Aorta (tissue), 5 donors: ENCODE results near the gene SNAP29. TPM values are rescaled to one million over a fixed set of nuclear protein-coding genes. Genes with fewer than 3 reads are reported as not detected.
"Not testable (repeated sequence)": the region's sequence is repeated elsewhere in the genome, so short reads cannot be mapped to it uniquely, and the experiment has no call there.

ENCODE experiments used
- ATAC-seq: fragments of 200-7000 bp; cut with Tn5 transposase; one replicate; pipeline ENCODE4 v1.9.1; 2022; ENCODE audit warnings: moderate library complexity; ENCODE audit not compliant: low FRiP score
- DNase-seq, 2 donors: peaks; one replicate each; pipeline ENCODE4 v3.0.0-alpha.2; 2020
- H3K27ac ChIP-seq, 2 donors: one replicate each; pipeline ENCODE4 v1.5.1; 2013; ENCODE audit warnings: low read length in 2 of 2, mild to moderate bottlenecking in 2 of 2, moderate library complexity in 2 of 2, control low read depth in 1 of 2, inconsistent platforms in 1 of 2, low read depth in 1 of 2
- H3K27me3 ChIP-seq, 2 donors: one replicate each; pipeline ENCODE4 v1.6.1; 2013; ENCODE audit warnings: control low read depth in 1 of 2, low read length in 1 of 2, mild to moderate bottlenecking in 1 of 2, moderate library complexity in 1 of 2; ENCODE audit not compliant: insufficient read depth in 2 of 2, control insufficient read depth in 1 of 2
- H3K36me3 ChIP-seq, 2 donors: one replicate each; pipeline ENCODE4 v1.6.1; 2013; ENCODE audit warnings: control low read depth in 1 of 2, low read length in 1 of 2, mild to moderate bottlenecking in 1 of 2; ENCODE audit not compliant: insufficient read depth in 2 of 2, control insufficient read depth in 1 of 2
- H3K4me1 ChIP-seq, 2 donors: one replicate each; pipeline ENCODE4 v1.6.1; 2013; ENCODE audit warnings: low read length in 2 of 2, control low read depth in 1 of 2, mild to moderate bottlenecking in 1 of 2, moderate library complexity in 1 of 2; ENCODE audit not compliant: insufficient read depth in 2 of 2, control insufficient read depth in 1 of 2
- H3K4me3 ChIP-seq, 2 donors: one replicate each; pipeline ENCODE4 v1.5.1; 2013; ENCODE audit warnings: low read length in 2 of 2, control low read depth in 1 of 2, mild to moderate bottlenecking in 1 of 2
- H3K9me3 ChIP-seq: one replicate; pipeline ENCODE4 v1.6.1; 2013; ENCODE audit warnings: mild to moderate bottlenecking, low read length; ENCODE audit not compliant: control insufficient read depth
- WGBS, 2 donors: extraction: QIAGEN DNeasy Blood & Tissue Kit; methylation state at CpG; one replicate each; pipeline ENCODE4 v1.1.7; 2013; 5-methylcytosine and 5-hydroxymethylcytosine counted together
- intact Hi-C, 2 donors: fragments of 100-400 bp; cut with DNase I; formaldehyde crosslinking; loops; one replicate each; pipeline versions ENCODE4 v1.14.2 to v1.15.0; 2022
- polyA plus RNA-seq, 2 donors: library from polyadenylated mRNA; stranded (reverse); fragments of 200-250 nt; gene quantifications; one replicate each; pipeline ENCODE4 v1.2.3, GENCODE V29; 2013
- total RNA-seq, 2 donors: library from RNA; stranded (reverse); fragmentation: NEBNext Ultra II Directional; extraction: Animal tissue kit (Norgen Biotek cat#: 25700); gene quantifications; one replicate each; pipeline ENCODE4 v1.2.1, GENCODE V29; 2021
- donor health status: healthy with polysubstance abuse.
- donor health status: Bipolar disorder and iron deficiency.
- donor health status: DM: no; HTN: no; CAD: no.
- donor health status: DM: no; HTN: no; CAD: no.
- donor health status: DM: yes; HTN: yes; CAD: no.

The SNAP29 gene
- total and polyA plus RNA-seq, 4 donors: 19.2 to 25.5 (median 22.3) TPM

- H3K36me3 ChIP-seq: peaks cover 0 to 9% of the 10 kb centered on the region in 2 donors
- ATAC-seq: no peak
- intact Hi-C loops: no loop called here
These were observed 25.6 kb downstream of the SNAP29 start for GRCh38 chr22:20884454-20884853.

GRCh38 chr22:20885017-20885556 is 26.3 kb downstream of the SNAP29 start:
- intact Hi-C loops: loop anchor here in 1 of 2 donors (1.0 to 5.0 kb wide), 2 partner anchors 32 to 97 kb away; partner anchors contain the start of genes CRKL and LZTR1
- no peaks in the 10 kb centered on the region for H3K9me3 ChIP-seq
- no peak overlapping the region for H3K4me3 ChIP-seq
- no peaks in the 10 kb centered on the region for H3K4me1 ChIP-seq
- 73% methylated on average over 8 of the region's 8 CpGs for WGBS, 2 donors
- DNase-seq (no peak), ATAC-seq (no peak)
- no peaks in the 10 kb centered on the region for H3K27me3 ChIP-seq
- no peak overlapping the region for H3K27ac ChIP-seq
- H3K36me3 ChIP-seq: peaks cover 0 to 10% of the 10 kb centered on the region in 2 donors

More at GRCh38 chr22:20884454-20884853, 25.6 kb downstream of the SNAP29 start:
- Histone ChIP-seq H3K27ac (no peak overlapping the region), H3K4me3 (no peak overlapping the region), H3K4me1 (no peaks in the 10 kb centered on the region), H3K9me3 (no peaks in the 10 kb centered on the region), H3K27me3 (no peaks in the 10 kb centered on the region)
- DNase-seq: no peak
- WGBS, 2 donors: 73 to 76% methylated on average over 4 of the region's 4 CpGs

- H3K27ac ChIP-seq: peak overlapping the region in 1 of 2 donors; percentile 13
- peak; percentile 89 to 93 for DNase-seq
These were observed 26.9 kb downstream of the SNAP29 start for GRCh38 chr22:20885557-20886323.

GRCh38 chr22:20887375-20887774 is 28.6 kb downstream of the SNAP29 start:
- ATAC-seq (no peak), DNase-seq (no peak)
- intact Hi-C loops: loop anchor here in 1 of 2 donors (5.0 kb wide), 1 partner anchor 95 kb away; the partner anchor contains the start of gene LZTR1
- Histone ChIP-seq H3K4me3 (no peak overlapping the region), H3K27ac (no peak overlapping the region), H3K9me3 (no peaks in the 10 kb centered on the region), H3K27me3 (no peaks in the 10 kb centered on the region), H3K4me1 (no peaks in the 10 kb centered on the region), H3K36me3 (peaks cover 0 to 12% of the 10 kb centered on the region in 2 donors)
- 84 to 88% methylated on average over 5 of the region's 5 CpGs for WGBS, 2 donors

More at GRCh38 chr22:20885557-20886323, 26.9 kb downstream of the SNAP29 start:
- no peak overlapping the region for H3K4me3 ChIP-seq
- no peaks in the 10 kb centered on the region for H3K9me3 ChIP-seq
- intact Hi-C loops: loop anchor here in 1 of 2 donors (1.0 to 5.0 kb wide), 2 partner anchors 32 to 97 kb away; partner anchors contain the start of genes CRKL and LZTR1
- no peaks in the 10 kb centered on the region for H3K4me1 ChIP-seq
- no peaks in the 10 kb centered on the region for H3K27me3 ChIP-seq
- WGBS, 2 donors: 16 to 17% methylated on average over 10 of the region's 10 CpGs
- ATAC-seq: peak; percentile 94
- peaks cover 0 to 12% of the 10 kb centered on the region in 2 donors for H3K36me3 ChIP-seq

- 91 to 92% methylated on average over 6 of the region's 6 CpGs for WGBS, 2 donors
- Histone ChIP-seq H3K4me1 (no peaks in the 10 kb centered on the region), H3K36me3 (peaks cover 0 to 8% of the 10 kb centered on the region in 2 donors), H3K27ac (no peak overlapping the region), H3K4me3 (no peak overlapping the region), H3K27me3 (no peaks in the 10 kb centered on the region), H3K9me3 (no peaks in the 10 kb centered on the region)
- intact Hi-C loops: loop anchor here in 1 of 2 donors (5.0 kb wide), 1 partner anchor 93 kb away; the partner anchor contains the start of gene LZTR1
- ATAC-seq (no peak), DNase-seq (no peak)
These were observed 30.4 kb downstream of the SNAP29 start for GRCh38 chr22:20889025-20889704.

- Histone ChIP-seq H3K36me3 (peaks cover 0 to 8% of the 10 kb centered on the region in 2 donors), H3K27me3 (no peaks in the 10 kb centered on the region), H3K27ac (no peak overlapping the region), H3K4me1 (no peaks in the 10 kb centered on the region), H3K9me3 (no peaks in the 10 kb centered on the region), H3K4me3 (no peak overlapping the region)
- intact Hi-C loops: loop anchor here in 1 of 2 donors (5.0 kb wide), 1 partner anchor 92 kb away; the partner anchor contains the start of gene LZTR1
- ATAC-seq: no peak
- WGBS, 2 donors: 86 to 91% methylated on average over 13 of the region's 13 CpGs
- no peak for DNase-seq
These were observed 31.2 kb downstream of the SNAP29 start for GRCh38 chr22:20889904-20890540.

GRCh38 chr22:20890975-20891374 is 32.2 kb downstream of the SNAP29 start:
- Histone ChIP-seq H3K4me1 (no peaks in the 10 kb centered on the region), H3K4me3 (no peak overlapping the region), H3K36me3 (peaks cover 0 to 8% of the 10 kb centered on the region in 2 donors), H3K27me3 (no peaks in the 10 kb centered on the region), H3K27ac (no peak overlapping the region), H3K9me3 (no peaks in the 10 kb centered on the region)
- intact Hi-C loops: no loop called here
- ATAC-seq (no peak), DNase-seq (no peak)
- 92 to 95% methylated on average over 6 of the region's 6 CpGs for WGBS, 2 donors

- H3K4me3 ChIP-seq, H3K9me3 ChIP-seq, ATAC-seq, intact Hi-C loops, H3K4me1 ChIP-seq, H3K27me3 ChIP-seq, H3K36me3 ChIP-seq, DNase-seq, H3K27ac ChIP-seq: not testable (repeated sequence)
- WGBS, 2 donors: 76 to 93% methylated on average over 7 of the region's 7 CpGs
These were observed 38.9 kb downstream of the SNAP29 start for GRCh38 chr22:20897737-20898136.
